Measurements from ENCODE around the gene ABCC8.

DNA sequence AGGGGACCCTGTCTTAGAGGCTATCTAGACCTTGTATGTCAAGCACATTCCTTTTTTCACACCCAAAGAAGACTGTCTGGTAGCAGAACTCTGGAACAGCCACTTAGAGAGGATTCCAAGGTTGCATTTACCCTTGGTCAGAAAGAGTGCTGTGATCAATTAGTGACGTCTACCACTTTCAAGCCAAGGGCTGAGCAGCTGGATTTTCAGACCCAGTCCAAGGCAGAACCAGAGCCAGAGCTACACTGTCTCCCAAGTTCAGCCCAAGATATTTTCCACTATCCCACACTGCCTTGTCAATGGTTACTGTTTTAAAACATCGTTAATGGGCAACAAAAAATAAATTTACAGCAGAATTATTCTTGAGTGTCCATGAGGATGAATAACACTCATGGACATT, 24.0 kb downstream of the ABCC8 start:
- TF ChIP-seq EZH2 (IDR thresholded peaks at IDR 0.05; ENCODE audit: borderline replicate concordance, low read depth, low read length, severe bottlenecking) (no peak), POLR2A (IDR thresholded peaks at IDR 0.05; ENCODE audit: low read depth, low read length) (no peak), GATA2 (IDR thresholded peaks at IDR 0.05; ENCODE audit: insufficient read depth, insufficient read length, low read depth, low read length) (no peak), CTCF (IDR thresholded peaks at IDR 0.05; ENCODE audit: extremely low read depth in 1 of 2, insufficient read depth in 1 of 2, low read depth in 1 of 2, low read length in 2 of 2) (no peak)

Measured in endothelial cell of umbilical vein (primary cell).